ENCODE results near the gene TBXA2R. TPM values are rescaled to one million over a fixed set of nuclear protein-coding genes. Genes with fewer than 3 reads are reported as not detected.

Gene TBXA2R
- total RNA-seq (2021): 0.38 TPM in 1 of 2 replicates, not detected in the other
- Bru-seq, nascent RNA: percentile 11 among the genes with signal in this experiment
- BruChase-seq, experiment 1, labeled RNA remaining after a 2-hour chase: percentile 8 among the genes with signal in this experiment
- percentile 4 among the genes with signal in this experiment for BruChase-seq, experiment 2, labeled RNA remaining after a 6-hour chase
- long read RNA-seq, partial matches to known transcripts: 0 of 1 reads
- long read RNA-seq, other reads (novel, unspliced or antisense): 0 of 1 reads

- no peak within 1 kb of the TSS for H3K27ac ChIP-seq
- no peaks in the 10 kb centered on the region for H4K20me1 ChIP-seq (ENCODE audit: insufficient read depth)
- peak within 1 kb of the TSS; percentile 33; the same call in 1 of the 2 replicates for H3K4me3 ChIP-seq
- no peaks in the 10 kb centered on the region for H3K9me2 ChIP-seq (ENCODE audit: insufficient read depth)
- H3K27me3 ChIP-seq (ENCODE audit: insufficient read depth, low read depth): no peaks in the 10 kb centered on the region
- H3K79me2 ChIP-seq (ENCODE audit: low read depth): no peaks in the 10 kb centered on the region
- H3K4me2 ChIP-seq: peak within 1 kb of the TSS; percentile 68
- ChIA-PET CTCF (no interaction called here), POLR2A (ENCODE audit: unreplicated experiment) (no interaction called here)
- peak within 1 kb of the TSS; percentile 62; the same call in 1 of the 2 replicates for H2AFZ ChIP-seq
- no TSS peak for BruUV-seq (replicated peaks)
- TF ChIP-seq CTCF (conservative IDR thresholded peaks at IDR 0.05) (no peak), EZH2 (IDR thresholded peaks at IDR 0.05; ENCODE audit: low read depth) (no peak)
- peak in 1 of 2 experiments; percentile 50 for DNase-seq
- H3K36me3 ChIP-seq (ENCODE audit: low read depth): no peaks in the 10 kb centered on the region
- no peaks in the 10 kb centered on the region for H3K9me3 ChIP-seq (ENCODE audit: insufficient read depth, low read depth)
- intact Hi-C loops (cut with micrococcal nuclease; ENCODE audit: unreplicated experiment): no loop called here
- 0 out of 2 replicates have a peak, but pooled peaks cover 7% of the 10 kb centered on the region for H3F3A ChIP-seq (ENCODE audit: insufficient read depth, low read depth)
- 0 out of 2 replicates have a peak, but pooled peaks cover 3% of the 10 kb centered on the region for H3K4me1 ChIP-seq (replicated peaks; ENCODE audit: insufficient read depth)
Observed at GRCh38 chr19:3606690-3607289, at the start of gene TBXA2R. TBXA2R (minus strand) TSS chr19:3606875; CDS start chr19:3600634, 6,241 bp downstream.

- ChIA-PET CTCF (no interaction called here), POLR2A (ENCODE audit: unreplicated experiment) (interaction anchor here (0.7 kb wide), 1 partner anchor 24 kb away, joined by 3 read pairs; no protein-coding TSS in a partner anchor)
- no peak overlapping the region for H3K27ac ChIP-seq
Observed at GRCh38 chr19:3656073-3656746, 49.5 kb upstream of the TBXA2R start.

More at GRCh38 chr19:3656073-3656746, 49.5 kb upstream of the TBXA2R start:
- BruUV-seq (replicated peaks): no TSS peak
- Histone ChIP-seq H2AFZ (no peak overlapping the region), H3K9me2 (ENCODE audit: insufficient read depth) (no peaks in the 10 kb centered on the region), H3K9me3 (ENCODE audit: insufficient read depth, low read depth) (no peaks in the 10 kb centered on the region), H3F3A (ENCODE audit: insufficient read depth, low read depth) (no peaks in the 10 kb centered on the region), H3K36me3 (ENCODE audit: low read depth) (no peaks in the 10 kb centered on the region), H3K27me3 (ENCODE audit: insufficient read depth, low read depth) (no peaks in the 10 kb centered on the region), H4K20me1 (ENCODE audit: insufficient read depth) (no peaks in the 10 kb centered on the region), H3K79me2 (ENCODE audit: low read depth) (no peaks in the 10 kb centered on the region), H3K4me2 (no peak overlapping the region), H3K4me3 (no peak overlapping the region), H3K4me1 (replicated peaks; ENCODE audit: insufficient read depth) (no peaks in the 10 kb centered on the region)
- DNase-seq: no peak
- intact Hi-C loops (cut with micrococcal nuclease; ENCODE audit: unreplicated experiment): no loop called here
- no peak for TF ChIP-seq CTCF (conservative IDR thresholded peaks at IDR 0.05)

Measured in PC-9 (cell line).